RKO (cell line): ENCODE measurements around the gene PTEN.

Experiments used
- DNase-seq: peaks from one replicate; pipeline ENCODE4 v3.0.0-alpha.2; 2016; ENCODE audit warnings: low spot score

The PTEN gene

DNA sequence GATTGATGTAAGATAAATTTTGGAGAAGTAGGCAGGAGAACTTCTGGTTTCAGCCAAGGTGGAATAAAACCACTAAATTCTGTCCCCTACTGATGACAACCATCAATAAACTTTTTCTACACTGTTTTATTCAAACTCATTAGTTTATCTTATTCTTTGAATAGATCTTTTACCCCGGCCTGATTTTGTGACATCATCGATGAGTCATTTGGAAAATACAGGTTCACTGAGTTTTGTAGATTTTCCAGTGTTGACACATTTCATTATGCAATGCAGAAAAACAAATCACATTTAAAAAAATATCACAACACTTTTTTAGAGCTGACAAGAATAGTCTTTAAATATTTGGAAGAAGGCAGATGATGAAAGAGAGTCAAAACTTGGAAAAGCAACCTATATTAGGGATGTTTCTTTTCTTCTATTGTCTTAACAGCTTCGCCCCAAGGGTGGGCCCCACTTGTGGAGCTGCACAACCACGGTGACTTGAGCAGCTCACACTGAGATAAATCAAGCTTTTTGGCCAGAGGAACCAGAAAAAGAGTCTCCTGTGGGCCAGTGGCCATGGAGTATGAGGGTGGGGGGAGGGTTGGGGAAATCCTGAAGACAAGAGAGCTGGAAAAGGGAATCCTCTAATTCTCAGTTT is 112.8 kb downstream of the PTEN start:
- DNase-seq: no peak

DNA sequence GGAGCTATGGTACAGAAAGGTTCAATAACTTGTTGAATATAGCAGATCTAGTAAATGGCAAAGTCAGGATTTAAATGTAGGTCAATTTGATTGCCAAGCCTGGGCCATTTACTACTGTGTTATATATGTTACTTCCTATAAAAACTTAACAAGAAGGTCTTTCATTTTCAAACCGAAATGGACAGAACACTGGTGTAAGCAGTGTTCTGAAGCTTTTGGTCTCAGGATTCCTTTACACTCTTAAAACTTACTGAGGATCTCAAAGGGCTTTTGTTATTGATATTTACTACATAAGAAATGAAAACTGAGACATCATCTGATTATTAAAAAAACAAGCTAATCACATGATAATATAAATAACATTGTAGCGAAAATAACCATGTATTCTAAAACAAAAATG is 114.7 kb downstream of the PTEN start:
- no peak for DNase-seq

DNA sequence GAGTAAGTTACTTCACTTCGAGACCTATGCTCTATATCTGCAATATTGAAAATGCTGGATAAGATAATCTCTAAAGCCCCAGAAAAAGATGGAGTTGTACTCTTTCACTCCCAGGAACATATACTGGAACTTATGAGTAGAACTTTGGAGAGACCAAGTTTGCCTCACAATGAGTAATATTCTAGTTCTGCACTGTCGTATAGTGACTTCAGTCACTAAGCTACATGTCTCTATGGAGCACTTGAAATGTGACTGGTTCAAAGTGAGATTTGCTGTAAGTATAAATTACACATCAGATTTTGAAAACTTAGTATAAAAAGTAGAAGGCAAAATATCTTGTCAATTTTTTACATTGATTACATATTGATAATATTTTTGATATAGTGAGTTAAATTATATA is 116.4 kb downstream of the PTEN start:
- no peak for DNase-seq

DNA sequence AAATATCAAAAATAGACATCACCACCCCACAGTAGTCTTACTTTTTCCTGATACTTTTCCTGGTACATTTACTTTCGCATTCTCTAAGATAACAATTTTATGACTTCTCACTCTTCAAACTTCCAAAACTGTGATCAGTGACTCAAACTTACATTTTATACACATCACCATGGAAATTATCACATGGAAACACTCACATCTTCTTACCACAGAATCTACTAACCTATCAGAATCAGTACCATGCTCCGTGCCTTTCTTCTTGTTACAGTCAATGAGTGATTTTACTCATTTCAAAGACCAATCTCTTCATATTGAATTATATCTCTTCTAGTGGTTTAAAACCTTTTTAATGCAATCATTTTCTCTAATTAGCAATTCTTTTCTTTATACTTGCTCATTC is 120.3 kb downstream of the PTEN start:
- no peak for DNase-seq

DNA sequence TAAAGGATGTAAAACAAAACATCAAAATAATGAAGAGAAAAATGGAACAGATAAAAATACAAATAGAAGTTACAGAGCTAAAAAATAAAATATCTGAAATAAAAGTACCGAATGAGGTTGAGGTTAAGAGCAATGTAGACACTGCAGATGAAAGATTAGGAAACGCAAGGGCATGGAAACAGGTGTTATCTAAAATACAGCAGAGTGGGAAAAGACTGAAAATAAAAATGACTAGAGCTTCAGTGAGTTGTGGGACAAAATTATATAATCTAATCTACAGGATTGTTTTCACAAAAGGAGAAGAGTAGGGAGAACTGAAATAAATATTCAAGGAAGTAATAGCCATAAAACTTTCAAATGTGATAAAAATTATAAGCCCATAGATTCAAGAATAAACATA is 123.8 kb downstream of the PTEN start:
- DNase-seq: no peak

DNA sequence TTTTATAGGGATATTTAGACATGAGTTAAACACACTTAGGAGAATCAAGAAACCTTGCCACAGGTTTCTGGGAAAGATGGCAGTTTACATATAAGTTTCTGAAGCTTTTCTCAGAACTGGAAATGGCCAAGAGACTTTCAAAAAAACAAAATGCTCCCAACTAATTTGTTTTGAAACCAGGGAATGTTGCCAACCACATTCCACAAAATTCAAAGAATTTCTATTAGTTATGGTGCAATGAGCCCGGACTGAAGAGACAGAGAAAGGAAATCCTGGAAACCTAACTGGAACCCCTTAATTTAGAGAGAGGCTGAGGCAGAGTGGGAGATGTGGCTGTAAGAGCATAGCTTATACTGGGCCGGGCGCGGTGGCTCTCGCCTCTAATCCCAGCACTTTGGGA is 128.5 kb downstream of the PTEN start:
- DNase-seq: no peak

DNA sequence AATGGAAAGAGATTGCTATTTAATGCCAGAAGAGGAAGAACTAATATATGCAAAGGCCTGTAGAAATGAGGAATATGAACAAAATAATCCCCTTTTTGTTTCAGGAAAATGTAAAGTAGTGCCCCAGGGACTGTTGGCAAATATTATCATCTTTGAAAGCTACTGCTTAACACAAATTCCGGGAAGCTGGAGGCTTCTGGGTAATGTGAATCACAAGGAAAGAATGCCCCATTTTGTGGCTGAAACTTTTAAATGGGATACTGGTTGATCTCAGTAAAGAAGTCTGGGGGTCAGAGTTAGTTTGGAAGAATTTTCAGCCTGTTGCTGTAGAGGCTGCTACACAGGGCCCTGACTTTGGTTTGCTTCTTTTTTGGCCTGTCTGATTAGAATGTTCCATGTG is 141.0 kb downstream of the PTEN start:
- DNase-seq: no peak

DNA sequence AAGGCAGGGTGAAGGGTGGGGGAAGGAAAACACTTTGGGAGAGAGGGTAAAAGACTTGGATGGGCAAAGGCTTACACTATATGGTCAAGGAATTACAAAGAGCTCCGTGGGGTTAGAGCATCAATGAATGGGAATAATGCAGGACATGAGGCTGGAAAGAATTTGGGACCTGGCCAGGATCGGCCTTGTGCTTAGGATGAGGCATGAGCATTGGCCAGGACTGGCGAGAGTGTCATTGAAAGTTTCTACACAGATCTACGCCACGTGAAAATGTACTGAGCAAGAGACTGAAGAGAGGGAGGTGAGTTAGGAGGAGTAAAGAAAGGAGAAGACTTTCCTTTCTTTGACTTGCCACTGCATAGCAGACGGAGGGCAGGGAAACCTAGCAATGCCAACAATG is 142.8 kb downstream of the PTEN start:
- DNase-seq: no peak

DNA sequence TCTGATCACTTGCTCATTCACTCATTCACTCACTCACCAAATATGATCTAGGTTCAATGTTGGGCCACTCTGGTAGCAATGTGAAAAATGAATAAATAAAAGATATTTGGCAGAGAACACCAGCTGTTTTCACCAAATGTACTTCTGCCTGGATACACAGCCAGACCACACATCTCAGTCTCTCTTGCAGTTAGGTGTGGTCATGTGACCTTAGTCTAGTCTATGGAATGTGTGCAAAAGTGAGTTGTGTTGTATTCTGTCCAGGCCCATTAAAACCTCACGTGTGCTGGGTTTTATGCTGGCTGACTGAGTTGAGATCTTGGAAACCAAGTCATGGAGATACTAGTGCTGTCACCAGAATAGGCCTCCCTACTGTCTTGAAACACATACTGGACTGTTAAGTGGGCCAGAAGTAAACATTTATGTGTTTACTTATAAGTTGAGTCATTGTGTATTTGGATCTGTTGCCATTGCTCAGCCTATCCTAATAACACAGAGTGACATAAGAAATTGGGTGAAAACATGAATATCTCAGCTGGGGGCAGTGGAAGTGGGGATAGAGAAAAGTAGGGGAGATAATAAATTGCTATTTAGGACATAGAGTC is 145.5 kb downstream of the PTEN start:
- no peak for DNase-seq

DNA sequence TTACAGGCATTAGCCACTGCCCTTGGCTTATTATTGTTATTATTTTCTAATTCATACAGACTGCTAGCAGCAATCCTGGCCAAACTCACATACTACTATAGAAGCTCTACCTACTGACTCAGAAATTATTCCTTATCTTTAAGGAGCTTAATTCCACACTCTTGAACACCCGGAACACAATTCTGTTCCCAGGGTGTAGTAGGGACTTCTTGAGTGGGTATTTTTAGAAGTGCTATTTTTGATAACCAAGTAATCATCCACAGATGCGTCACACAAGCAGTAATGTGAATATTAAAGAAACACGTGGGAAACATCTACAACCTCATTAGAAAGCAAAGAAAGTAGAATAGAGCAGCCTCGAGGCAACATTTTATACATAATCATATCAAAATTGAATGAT is 149.2 kb downstream of the PTEN start:
- no peak for DNase-seq

DNA sequence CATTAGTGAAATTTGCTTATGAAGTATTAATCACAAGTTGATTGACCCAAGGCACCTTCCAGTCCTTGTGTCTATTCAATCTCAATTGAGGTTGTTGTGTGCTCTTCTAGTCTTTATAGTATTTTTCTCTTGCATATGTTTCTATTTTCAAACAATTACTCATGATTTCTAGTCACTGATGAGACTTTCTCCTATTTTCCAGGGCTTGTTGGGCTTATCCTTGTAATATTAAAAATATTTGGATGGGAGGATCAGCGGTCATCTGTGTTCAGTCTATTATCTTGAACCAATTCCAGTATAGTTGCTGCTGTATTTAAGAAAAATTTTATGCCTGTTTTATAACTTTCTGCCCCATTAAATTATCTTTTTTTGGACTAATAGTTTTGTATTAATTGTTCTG is 154.4 kb downstream of the PTEN start:
- no peak for DNase-seq

DNA sequence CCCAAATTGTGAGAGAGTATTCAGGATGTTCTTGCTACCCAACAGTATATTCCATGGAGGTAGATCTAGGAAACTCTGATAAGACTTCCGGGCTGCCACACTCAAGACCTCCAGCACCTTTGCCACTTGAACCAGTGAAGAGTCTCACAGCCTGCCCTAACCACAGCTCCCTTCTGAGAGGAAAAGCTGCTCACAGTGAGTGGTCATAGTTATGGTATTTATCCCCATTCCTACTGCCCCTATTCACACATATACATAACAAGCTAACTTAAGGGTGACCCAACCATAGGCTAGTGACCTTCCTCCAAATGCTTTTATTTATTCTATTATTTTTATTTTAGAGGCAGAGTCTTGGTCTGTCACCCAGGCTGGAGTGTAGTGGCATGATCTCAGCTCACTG is 156.3 kb downstream of the PTEN start:
- DNase-seq: no peak
